ENCODE results near the gene FLT3.

The FLT3 gene

GRCh38 chr13:28043224-28043623 lies 57.2 kb downstream of the FLT3 start:
- DNase-seq = no peak
- H3K27me3 ChIP-seq (replicated peaks; ENCODE audit: insufficient read depth, low read length) = no peaks in the 10 kb centered on the region
- peaks cover under 1% of the 10 kb centered on the region; the same call in 1 of the 2 replicates for H3K4me1 ChIP-seq (ENCODE audit: low read length)
- H3K27ac ChIP-seq (ENCODE audit: low read length) = no peak overlapping the region
- H3K9me3 ChIP-seq (replicated peaks; ENCODE audit: insufficient read depth, low read length) = no peaks in the 10 kb centered on the region
- H3K9ac ChIP-seq (ENCODE audit: low read length) = no peak overlapping the region
- no peaks in the 10 kb centered on the region for H3K9me2 ChIP-seq (replicated peaks; ENCODE audit: insufficient read depth, low read length)
- no peaks in the 10 kb centered on the region for H3K36me3 ChIP-seq (replicated peaks; ENCODE audit: insufficient read depth, low read length)
- H3K4me3 ChIP-seq (ENCODE audit: low read length) = no peak overlapping the region
- H3K79me2 ChIP-seq (ENCODE audit: low read length) = no peaks in the 10 kb centered on the region
- no peak overlapping the region for H3K4me2 ChIP-seq (ENCODE audit: low read depth, low read length)
- H2AFZ ChIP-seq (ENCODE audit: low read length) = no peak overlapping the region
- H3F3A ChIP-seq (ENCODE audit: insufficient read depth, low read length) = 0 out of 2 replicates have a peak, but pooled peaks cover 2% of the 10 kb centered on the region
- no peak for TF ChIP-seq EZH2 (optimal IDR thresholded peaks at IDR 0.05; ENCODE audit: low read depth, low read length)
- no peak for TF ChIP-seq CTCF (IDR thresholded peaks at IDR 0.05; ENCODE audit: low read length)
- no peak for TF ChIP-seq EZH2phosphoT487 (IDR thresholded peaks at IDR 0.05; ENCODE audit: low read length)
- no peaks in the 10 kb centered on the region for H4K20me1 ChIP-seq (ENCODE audit: insufficient read depth, low read length)

- Histone ChIP-seq H3K9me2 (replicated peaks; ENCODE audit: insufficient read depth, low read length) (no peaks in the 10 kb centered on the region), H3K4me2 (ENCODE audit: low read depth, low read length) (no peak overlapping the region), H4K20me1 (ENCODE audit: insufficient read depth, low read length) (no peaks in the 10 kb centered on the region), H3K9ac (ENCODE audit: low read length) (no peak overlapping the region), H2AFZ (ENCODE audit: low read length) (no peak overlapping the region), H3F3A (ENCODE audit: insufficient read depth, low read length) (no peaks in the 10 kb centered on the region), H3K4me1 (ENCODE audit: low read length) (no peaks in the 10 kb centered on the region), H3K9me3 (replicated peaks; ENCODE audit: insufficient read depth, low read length) (no peaks in the 10 kb centered on the region), H3K4me3 (ENCODE audit: low read length) (no peak overlapping the region), H3K27ac (ENCODE audit: low read length) (no peak overlapping the region), H3K36me3 (replicated peaks; ENCODE audit: insufficient read depth, low read length) (no peaks in the 10 kb centered on the region), H3K79me2 (ENCODE audit: low read length) (no peaks in the 10 kb centered on the region), H3K27me3 (replicated peaks; ENCODE audit: insufficient read depth, low read length) (no peaks in the 10 kb centered on the region)
- no peak for TF ChIP-seq EZH2 (optimal IDR thresholded peaks at IDR 0.05; ENCODE audit: low read depth, low read length)
- TF ChIP-seq EZH2phosphoT487 (IDR thresholded peaks at IDR 0.05; ENCODE audit: low read length) = no peak
- DNase-seq = no peak
Observed at GRCh38 chr13:28041501-28041900, 58.9 kb downstream of the FLT3 start.

- Histone ChIP-seq H3K79me2 (ENCODE audit: low read length) (no peaks in the 10 kb centered on the region), H3K4me2 (ENCODE audit: low read depth, low read length) (no peak overlapping the region), H3K4me1 (ENCODE audit: low read length) (no peaks in the 10 kb centered on the region), H3K9ac (ENCODE audit: low read length) (no peak overlapping the region), H3K27me3 (replicated peaks; ENCODE audit: insufficient read depth, low read length) (no peaks in the 10 kb centered on the region), H3K9me3 (replicated peaks; ENCODE audit: insufficient read depth, low read length) (no peaks in the 10 kb centered on the region), H3K9me2 (replicated peaks; ENCODE audit: insufficient read depth, low read length) (no peaks in the 10 kb centered on the region), H3F3A (ENCODE audit: insufficient read depth, low read length) (no peaks in the 10 kb centered on the region), H3K27ac (ENCODE audit: low read length) (no peak overlapping the region), H2AFZ (ENCODE audit: low read length) (no peak overlapping the region), H3K4me3 (ENCODE audit: low read length) (no peak overlapping the region), H4K20me1 (ENCODE audit: insufficient read depth, low read length) (no peaks in the 10 kb centered on the region), H3K36me3 (replicated peaks; ENCODE audit: insufficient read depth, low read length) (no peaks in the 10 kb centered on the region)
- TF ChIP-seq EZH2 (optimal IDR thresholded peaks at IDR 0.05; ENCODE audit: low read depth, low read length) (no peak), EZH2phosphoT487 (IDR thresholded peaks at IDR 0.05; ENCODE audit: low read length) (no peak), CTCF (IDR thresholded peaks at IDR 0.05; ENCODE audit: low read length) (no peak)
- DNase-seq = no peak
Observed at GRCh38 chr13:28041031-28041461, 59.3 kb downstream of the FLT3 start.

GRCh38 chr13:28037399-28037798 lies 63.0 kb downstream of the FLT3 start:
- H3K27me3 ChIP-seq (replicated peaks; ENCODE audit: insufficient read depth, low read length) = no peaks in the 10 kb centered on the region
- H3K79me2 ChIP-seq (ENCODE audit: low read length) = no peaks in the 10 kb centered on the region
- H3K9me3 ChIP-seq (replicated peaks; ENCODE audit: insufficient read depth, low read length) = no peaks in the 10 kb centered on the region
- H3K4me1 ChIP-seq (ENCODE audit: low read length) = no peaks in the 10 kb centered on the region
- H3K4me2 ChIP-seq (ENCODE audit: low read depth, low read length) = no peak overlapping the region
- TF ChIP-seq EZH2phosphoT487 (IDR thresholded peaks at IDR 0.05; ENCODE audit: low read length) = no peak
- TF ChIP-seq CTCF (IDR thresholded peaks at IDR 0.05; ENCODE audit: low read length) = no peak
- no peak for TF ChIP-seq EZH2 (optimal IDR thresholded peaks at IDR 0.05; ENCODE audit: low read depth, low read length)
- no peak overlapping the region for H3K9ac ChIP-seq (ENCODE audit: low read length)
- no peaks in the 10 kb centered on the region for H3K9me2 ChIP-seq (replicated peaks; ENCODE audit: insufficient read depth, low read length)
- no peak overlapping the region for H3K27ac ChIP-seq (ENCODE audit: low read length)
- no peak overlapping the region for H2AFZ ChIP-seq (ENCODE audit: low read length)
- H3K4me3 ChIP-seq (ENCODE audit: low read length) = no peak overlapping the region
- H3K36me3 ChIP-seq (replicated peaks; ENCODE audit: insufficient read depth, low read length) = no peaks in the 10 kb centered on the region
- H3F3A ChIP-seq (ENCODE audit: insufficient read depth, low read length) = no peaks in the 10 kb centered on the region
- DNase-seq = no peak
- H4K20me1 ChIP-seq (ENCODE audit: insufficient read depth, low read length) = no peaks in the 10 kb centered on the region
